ENCODE results near the gene CCDC40. TPM values are rescaled to one million over a fixed set of nuclear protein-coding genes. Genes with fewer than 3 reads are reported as not detected.

Gene CCDC40
- total and polyA plus RNA-seq, 2 of the 13 experiments (the other 11 are each of a cell fraction or from before 2014, with no cell fraction given) = 4.1 to 5.5 TPM

DNA sequence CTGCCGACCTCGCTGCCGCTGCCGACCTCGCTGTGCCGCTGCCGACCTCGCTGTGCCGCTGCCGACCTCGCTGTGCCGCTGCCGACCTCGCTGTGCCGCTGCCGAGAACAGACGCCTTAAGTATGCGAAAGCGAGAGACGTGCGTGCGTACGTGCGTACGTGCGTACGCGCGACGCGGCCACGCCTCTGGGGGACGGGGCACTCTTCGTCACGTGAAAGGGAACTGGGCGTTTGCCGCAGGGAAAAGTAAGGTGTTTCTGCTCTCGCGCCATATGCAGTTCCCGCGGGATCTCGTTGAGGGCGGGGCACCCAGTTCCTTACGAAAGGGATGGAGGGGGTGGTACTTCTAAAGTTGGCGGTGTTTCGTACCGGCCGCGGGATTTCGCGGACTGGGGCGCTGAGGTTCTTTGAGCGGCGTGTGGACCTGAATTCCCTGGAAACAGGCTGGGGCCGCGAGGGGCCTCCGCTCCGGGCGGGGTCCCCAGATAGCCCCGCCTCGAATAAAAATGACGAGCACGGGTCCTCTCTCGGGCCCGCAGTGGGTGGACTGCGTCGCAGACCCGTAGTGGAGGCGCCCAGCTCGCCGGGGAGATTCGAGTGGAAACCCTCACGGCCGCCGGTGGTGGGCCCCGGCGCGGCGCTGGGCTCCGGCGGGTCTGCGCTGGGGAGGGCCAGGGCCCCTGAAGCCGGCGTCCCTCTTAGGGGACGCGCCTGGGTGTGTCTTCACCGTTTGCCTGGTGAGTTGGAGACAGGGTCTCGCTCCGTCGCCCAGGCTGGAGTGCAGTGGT, 110.8 kb downstream of the CCDC40 start, which contains the start of gene EIF4A3 (continued):
- TF ChIP-seq SMAD1 (CRISPR knock-in tag; IDR thresholded peaks at IDR 0.05; ENCODE audit: borderline replicate concordance, low read depth) (peak; percentile 98; the same call in 1 of the 2 replicates), PITX1 (CRISPR knock-in tag; IDR thresholded peaks at IDR 0.05) (peak; percentile 80), ZMYM4 (CRISPR knock-in tag; IDR thresholded peaks at IDR 0.05) (peak; percentile 99), NR2F1 (CRISPR knock-in tag; IDR thresholded peaks at IDR 0.05) (peak in 1 of 2 experiments; percentile 53; a peak in 1 of 4 replicates), HHEX (CRISPR knock-in tag; IDR thresholded peaks at IDR 0.05) (no peak), ZNF44 (CRISPR knock-in tag; IDR thresholded peaks at IDR 0.05) (peak; percentile 71; the same call in 1 of the 2 replicates), SOX13 (IDR thresholded peaks at IDR 0.05) (no peak), SOX13 (CRISPR knock-in tag; conservative IDR thresholded peaks at IDR 0.05 in 1 of 2, IDR thresholded peaks at IDR 0.05 in 1 of 2) (peak in 1 of 2 experiments; percentile 38; a peak in 1 of 4 replicates), KLF12 (CRISPR knock-in tag; IDR thresholded peaks at IDR 0.05; ENCODE audit: borderline replicate concordance) (peak; percentile 99), ZFP1 (CRISPR knock-in tag; IDR thresholded peaks at IDR 0.05) (peak; percentile 72; the same call in 1 of the 2 replicates), GATAD1 (CRISPR knock-in tag; IDR thresholded peaks at IDR 0.05) (peak; percentile 94), ZNF747 (CRISPR knock-in tag; IDR thresholded peaks at IDR 0.05; ENCODE audit: borderline replicate concordance) (peak; percentile 85; the same call in 1 of the 2 replicates), FOXJ3 (CRISPR knock-in tag; IDR thresholded peaks at IDR 0.05; ENCODE audit: borderline replicate concordance) (peak; percentile 64; the same call in 1 of the 2 replicates), NONO (IDR thresholded peaks at IDR 0.05) (no peak), NONO (CRISPR knock-in tag; conservative IDR thresholded peaks at IDR 0.05) (peak; percentile 100), ZNF256 (CRISPR knock-in tag; conservative IDR thresholded peaks at IDR 0.05) (peak; percentile 88; the same call in 1 of the 2 replicates)
- TF ChIP-seq, protein P1, sequence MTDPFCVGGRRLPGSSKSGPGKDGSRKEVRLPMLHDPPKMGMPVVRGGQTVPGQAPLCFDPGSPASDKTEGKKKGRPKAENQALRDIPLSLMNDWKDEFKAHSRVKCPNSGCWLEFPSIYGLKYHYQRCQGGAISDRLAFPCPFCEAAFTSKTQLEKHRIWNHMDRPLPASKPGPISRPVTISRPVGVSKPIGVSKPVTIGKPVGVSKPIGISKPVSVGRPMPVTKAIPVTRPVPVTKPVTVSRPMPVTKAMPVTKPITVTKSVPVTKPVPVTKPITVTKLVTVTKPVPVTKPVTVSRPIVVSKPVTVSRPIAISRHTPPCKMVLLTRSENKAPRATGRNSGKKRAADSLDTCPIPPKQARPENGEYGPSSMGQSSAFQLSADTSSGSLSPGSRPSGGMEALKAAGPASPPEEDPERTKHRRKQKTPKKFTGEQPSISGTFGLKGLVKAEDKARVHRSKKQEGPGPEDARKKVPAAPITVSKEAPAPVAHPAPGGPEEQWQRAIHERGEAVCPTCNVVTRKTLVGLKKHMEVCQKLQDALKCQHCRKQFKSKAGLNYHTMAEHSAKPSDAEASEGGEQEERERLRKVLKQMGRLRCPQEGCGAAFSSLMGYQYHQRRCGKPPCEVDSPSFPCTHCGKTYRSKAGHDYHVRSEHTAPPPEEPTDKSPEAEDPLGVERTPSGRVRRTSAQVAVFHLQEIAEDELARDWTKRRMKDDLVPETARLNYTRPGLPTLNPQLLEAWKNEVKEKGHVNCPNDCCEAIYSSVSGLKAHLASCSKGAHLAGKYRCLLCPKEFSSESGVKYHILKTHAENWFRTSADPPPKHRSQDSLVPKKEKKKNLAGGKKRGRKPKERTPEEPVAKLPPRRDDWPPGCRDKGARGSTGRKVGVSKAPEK (CRISPR knock-in tag; IDR thresholded peaks at IDR 0.05; ENCODE audit: borderline replicate concordance) = no peak
- TF ChIP-seq, protein P2, sequence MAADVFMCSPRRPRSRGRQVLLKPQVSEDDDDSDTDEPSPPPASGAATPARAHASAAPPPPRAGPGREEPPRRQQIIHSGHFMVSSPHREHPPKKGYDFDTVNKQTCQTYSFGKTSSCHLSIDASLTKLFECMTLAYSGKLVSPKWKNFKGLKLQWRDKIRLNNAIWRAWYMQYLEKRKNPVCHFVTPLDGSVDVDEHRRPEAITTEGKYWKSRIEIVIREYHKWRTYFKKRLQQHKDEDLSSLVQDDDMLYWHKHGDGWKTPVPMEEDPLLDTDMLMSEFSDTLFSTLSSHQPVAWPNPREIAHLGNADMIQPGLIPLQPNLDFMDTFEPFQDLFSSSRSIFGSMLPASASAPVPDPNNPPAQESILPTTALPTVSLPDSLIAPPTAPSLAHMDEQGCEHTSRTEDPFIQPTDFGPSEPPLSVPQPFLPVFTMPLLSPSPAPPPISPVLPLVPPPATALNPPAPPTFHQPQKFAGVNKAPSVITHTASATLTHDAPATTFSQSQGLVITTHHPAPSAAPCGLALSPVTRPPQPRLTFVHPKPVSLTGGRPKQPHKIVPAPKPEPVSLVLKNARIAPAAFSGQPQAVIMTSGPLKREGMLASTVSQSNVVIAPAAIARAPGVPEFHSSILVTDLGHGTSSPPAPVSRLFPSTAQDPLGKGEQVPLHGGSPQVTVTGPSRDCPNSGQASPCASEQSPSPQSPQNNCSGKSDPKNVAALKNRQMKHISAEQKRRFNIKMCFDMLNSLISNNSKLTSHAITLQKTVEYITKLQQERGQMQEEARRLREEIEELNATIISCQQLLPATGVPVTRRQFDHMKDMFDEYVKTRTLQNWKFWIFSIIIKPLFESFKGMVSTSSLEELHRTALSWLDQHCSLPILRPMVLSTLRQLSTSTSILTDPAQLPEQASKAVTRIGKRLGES (CRISPR knock-in tag; IDR thresholded peaks at IDR 0.05; ENCODE audit: borderline replicate concordance) = peak; percentile 86
- TF ChIP-seq, protein P3, sequence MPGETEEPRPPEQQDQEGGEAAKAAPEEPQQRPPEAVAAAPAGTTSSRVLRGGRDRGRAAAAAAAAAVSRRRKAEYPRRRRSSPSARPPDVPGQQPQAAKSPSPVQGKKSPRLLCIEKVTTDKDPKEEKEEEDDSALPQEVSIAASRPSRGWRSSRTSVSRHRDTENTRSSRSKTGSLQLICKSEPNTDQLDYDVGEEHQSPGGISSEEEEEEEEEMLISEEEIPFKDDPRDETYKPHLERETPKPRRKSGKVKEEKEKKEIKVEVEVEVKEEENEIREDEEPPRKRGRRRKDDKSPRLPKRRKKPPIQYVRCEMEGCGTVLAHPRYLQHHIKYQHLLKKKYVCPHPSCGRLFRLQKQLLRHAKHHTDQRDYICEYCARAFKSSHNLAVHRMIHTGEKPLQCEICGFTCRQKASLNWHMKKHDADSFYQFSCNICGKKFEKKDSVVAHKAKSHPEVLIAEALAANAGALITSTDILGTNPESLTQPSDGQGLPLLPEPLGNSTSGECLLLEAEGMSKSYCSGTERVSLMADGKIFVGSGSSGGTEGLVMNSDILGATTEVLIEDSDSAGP (CRISPR knock-in tag; IDR thresholded peaks at IDR 0.05; ENCODE audit: borderline replicate concordance) = peak; percentile 92
- TF ChIP-seq, protein P4, sequence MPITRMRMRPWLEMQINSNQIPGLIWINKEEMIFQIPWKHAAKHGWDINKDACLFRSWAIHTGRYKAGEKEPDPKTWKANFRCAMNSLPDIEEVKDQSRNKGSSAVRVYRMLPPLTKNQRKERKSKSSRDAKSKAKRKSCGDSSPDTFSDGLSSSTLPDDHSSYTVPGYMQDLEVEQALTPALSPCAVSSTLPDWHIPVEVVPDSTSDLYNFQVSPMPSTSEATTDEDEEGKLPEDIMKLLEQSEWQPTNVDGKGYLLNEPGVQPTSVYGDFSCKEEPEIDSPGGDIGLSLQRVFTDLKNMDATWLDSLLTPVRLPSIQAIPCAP (CRISPR knock-in tag; IDR thresholded peaks at IDR 0.05; ENCODE audit: low read depth) = no peak; the same call in 1 of the 2 replicates
